Ascending aorta (tissue), 2 donors: Measurements from ENCODE around the gene TAOK2. TPM values are rescaled to one million over a fixed set of nuclear protein-coding genes. Genes with fewer than 3 reads are reported as not detected.

Source experiments
- DNase-seq, 2 donors: peaks; one replicate each; pipeline ENCODE4 v3.0.0-alpha.2; 2019; ENCODE audit warnings: low spot score in 2 of 2
- H3K27ac ChIP-seq, 2 donors: fragments of 200-600 bp; sonication (generic); one replicate each; pipeline ENCODE4 v1.5.1; 2016 to 2017; ENCODE audit warnings: mild to moderate bottlenecking in 1 of 2
- H3K27me3 ChIP-seq: fragments of 200-600 bp; sonication (generic); one replicate; pipeline ENCODE4 v1.5.1; 2017
- H3K36me3 ChIP-seq, 2 donors: fragments of 200-600 bp; sonication (generic); one replicate each; pipeline ENCODE4 v1.5.1; 2016
- H3K4me1 ChIP-seq, 2 donors: fragments of 200-600 bp; sonication (generic); one replicate each; pipeline ENCODE4 v1.5.1; 2016 to 2017; ENCODE audit warnings: mild to moderate bottlenecking in 1 of 2
- H3K4me3 ChIP-seq, 2 donors: fragments of 200-600 bp; sonication (generic); one replicate each; pipeline ENCODE4 v1.5.1; 2016 to 2017; ENCODE audit warnings: mild to moderate bottlenecking in 1 of 2
- H3K9me3 ChIP-seq, 2 donors: fragments of 200-600 bp; sonication (generic); one replicate each; pipeline ENCODE4 v1.5.1; 2016
- CTCF ChIP-seq, 3 experiments: fragments of 200-600 bp in 2 of 3; fragments of 450-650 bp in 1 of 3; sonication (generic) in 2 of 3; IDR thresholded peaks; one replicate each; pipeline ENCODE4 v1.5.1; 2016 to 2019; ENCODE audit warnings: antibody characterized with exemption in 3 of 3, mild to moderate bottlenecking in 1 of 3, moderate library complexity in 1 of 3
- intact Hi-C: fragments of 100-400 bp; cut with DNase I; formaldehyde crosslinking; loops from one replicate; pipeline ENCODE4 v1.15.1; 2023
- total RNA-seq: library from RNA; depleted of rRNA; stranded (reverse); fragments of >200 nt; gene quantifications from one replicate; pipeline ENCODE4 v1.1.0, GENCODE V29; 2016

TAOK2 gene
- total RNA-seq, 1 donor from 2014 or later, result 101 TPM

- DNase-seq, result no peak
- Histone ChIP-seq H3K27ac (no peak overlapping the region), H3K4me3 (no peak overlapping the region), H3K4me1 (peaks cover 4 to 5% of the 10 kb centered on the region in 2 donors), H3K27me3 (peaks cover 28% of the 10 kb centered on the region), H3K36me3 (no peaks in the 10 kb centered on the region), H3K9me3 (no peaks in the 10 kb centered on the region)
- TF ChIP-seq CTCF (IDR thresholded peaks at IDR 0.05), result no peak
- intact Hi-C loops, result no loop called here
Observed at GRCh38 chr16:30030011-30030685, 56.5 kb downstream of the TAOK2 start.

- H3K9me3 ChIP-seq, result no peaks in the 10 kb centered on the region
- no peaks in the 10 kb centered on the region for H3K36me3 ChIP-seq
- no peak for DNase-seq
- peak within 1 kb of the TSS in 1 of 2 donors; percentile 46 for H3K4me3 ChIP-seq
- intact Hi-C loops, result no loop called here
- no peak within 1 kb of the TSS for H3K27ac ChIP-seq
- peaks cover 28% of the 10 kb centered on the region for H3K27me3 ChIP-seq
- no peak for TF ChIP-seq CTCF (IDR thresholded peaks at IDR 0.05)
- peaks cover 4 to 5% of the 10 kb centered on the region in 2 donors for H3K4me1 ChIP-seq
Observed at GRCh38 chr16:30030841-30031413, 57.3 kb downstream of the TAOK2 start, which contains the start of gene TLCD3B. TLCD3B (minus strand) TSS chr16:30031271; CDS start chr16:30030527, 744 bp downstream.

- H3K9me3 ChIP-seq, result no peaks in the 10 kb centered on the region
- intact Hi-C loops, result no loop called here
Observed at GRCh38 chr16:30031477-30031918, 57.8 kb downstream of the TAOK2 start.

GRCh38 chr16:30032083-30032819 is 58.6 kb downstream of the TAOK2 start:
- intact Hi-C loops, result no loop called here
- Histone ChIP-seq H3K4me1 (peaks cover 4 to 5% of the 10 kb centered on the region in 2 donors), H3K27ac (no peak overlapping the region), H3K4me3 (no peak overlapping the region), H3K36me3 (no peaks in the 10 kb centered on the region), H3K9me3 (no peaks in the 10 kb centered on the region), H3K27me3 (peaks cover 28% of the 10 kb centered on the region)
- TF ChIP-seq CTCF (IDR thresholded peaks at IDR 0.05), result peak; percentile 41 to 71 (median 56)
- DNase-seq, result no peak

More at GRCh38 chr16:30031477-30031918, 57.8 kb downstream of the TAOK2 start:
- no peak for DNase-seq
- peaks cover 28% of the 10 kb centered on the region for H3K27me3 ChIP-seq
- peaks cover 4 to 5% of the 10 kb centered on the region in 2 donors for H3K4me1 ChIP-seq
- H3K4me3 ChIP-seq, result peak overlapping the region in 1 of 2 donors; percentile 46
- TF ChIP-seq CTCF (IDR thresholded peaks at IDR 0.05), result no peak
- H3K27ac ChIP-seq, result no peak overlapping the region
- H3K36me3 ChIP-seq, result no peaks in the 10 kb centered on the region

GRCh38 chr16:30033270-30033669 is 59.6 kb downstream of the TAOK2 start:
- H3K4me3 ChIP-seq, result no peak overlapping the region
- no peaks in the 10 kb centered on the region for H3K9me3 ChIP-seq
- no peak for DNase-seq
- no peak for TF ChIP-seq CTCF (IDR thresholded peaks at IDR 0.05)
- H3K27me3 ChIP-seq, result peaks cover 28% of the 10 kb centered on the region
- peaks cover 4 to 5% of the 10 kb centered on the region in 2 donors for H3K4me1 ChIP-seq
- intact Hi-C loops, result no loop called here
- no peak overlapping the region for H3K27ac ChIP-seq
- H3K36me3 ChIP-seq, result no peaks in the 10 kb centered on the region
